Ecto neural progenitor cell (in vitro differentiated cells): ENCODE results near the gene MKRN1.
A peak's percentile ranks its signal among the peaks of the same experiment; 100 is the strongest.
"Not testable (repeated sequence)": the region's sequence is repeated elsewhere in the genome, so short reads cannot be mapped to it uniquely, and the experiment has no call there.

Experiments
- DNase-seq: peaks from one replicate; pipeline ENCODE4 v3.0.0-alpha.2; 2018; ENCODE audit warnings: low spot score

Gene MKRN1

GRCh38 chr7:140435252-140435895, 43.9 kb downstream of the MKRN1 start:
- DNase-seq = no peak

- DNase-seq = no peak
Observed at GRCh38 chr7:140433396-140433795, 45.9 kb downstream of the MKRN1 start.

- no peak for DNase-seq
Observed at GRCh38 chr7:140426130-140426529, 53.2 kb downstream of the MKRN1 start.

- no peak for DNase-seq
Observed at GRCh38 chr7:140425718-140426117, 53.6 kb downstream of the MKRN1 start.

- no peak for DNase-seq
Observed at GRCh38 chr7:140423501-140423900, 55.8 kb downstream of the MKRN1 start.

GRCh38 chr7:140421521-140421920, 57.8 kb downstream of the MKRN1 start:
- no peak for DNase-seq

- no peak for DNase-seq
Observed at GRCh38 chr7:140418653-140419052, 60.7 kb downstream of the MKRN1 start.

GRCh38 chr7:140418156-140418472, 61.2 kb downstream of the MKRN1 start:
- DNase-seq = not testable (repeated sequence)

- no peak for DNase-seq
Observed at GRCh38 chr7:140417456-140418155, 61.7 kb downstream of the MKRN1 start.

GRCh38 chr7:140416560-140416959, 62.7 kb downstream of the MKRN1 start:
- DNase-seq = no peak

- not testable (repeated sequence) for DNase-seq
Observed at GRCh38 chr7:140415816-140416215, 63.5 kb downstream of the MKRN1 start.

GRCh38 chr7:140415361-140415760, 63.9 kb downstream of the MKRN1 start:
- no peak for DNase-seq

- DNase-seq = no peak
Observed at GRCh38 chr7:140404565-140405065, 74.7 kb downstream of the MKRN1 start.

GRCh38 chr7:140403878-140404564, 75.3 kb downstream of the MKRN1 start, which contains the start of gene RAB19:
RAB19 (plus strand) TSS chr7:140404058; CDS start chr7:140407647, 3,589 bp downstream.
- peak; percentile 57 for DNase-seq
